ENCODE results near the gene CCR4. TPM values are rescaled to one million over a fixed set of nuclear protein-coding genes. Genes with fewer than 3 reads are reported as not detected.
"Not testable (repeated sequence)": the region's sequence is repeated elsewhere in the genome, so short reads cannot be mapped to it uniquely, and the experiment has no call there.

The CCR4 gene
- total and polyA plus RNA-seq, 2 of the 13 experiments (the other 11 are each of a cell fraction or from before 2014, with no cell fraction given), result 0.04 to 0.05 TPM

GRCh38 chr3:32902887-32903371 is 48.5 kb upstream of the CCR4 start (continued):
- TF ChIP-seq ZNF574 (CRISPR knock-in tag; IDR thresholded peaks at IDR 0.05), result 0 out of 2 replicates have a peak, but pooled peaks have one; percentile 17
- peak; percentile 85 for TF ChIP-seq ZBTB33 (CRISPR knock-in tag; IDR thresholded peaks at IDR 0.05)
- 0 out of 2 replicates have a peak, but pooled peaks have one; percentile 56 for TF ChIP-seq CCDC6 (CRISPR knock-in tag; IDR thresholded peaks at IDR 0.05)
- peak; percentile 70 for TF ChIP-seq RAD21 (CRISPR knock-in tag; IDR thresholded peaks at IDR 0.05)
- TF ChIP-seq PATZ1 (CRISPR knock-in tag; IDR thresholded peaks at IDR 0.05), result 0 out of 2 replicates have a peak, but pooled peaks have one; percentile 37
- TF ChIP-seq TARDBP (CRISPR knock-in tag; IDR thresholded peaks at IDR 0.05), result peak; percentile 34; the same call in 1 of the 2 replicates
- TF ChIP-seq CTCF (CRISPR knock-in tag; IDR thresholded peaks at IDR 0.05), result peak; percentile 94
- 0 out of 2 replicates have a peak, but pooled peaks have one; percentile 34 for TF ChIP-seq ZNF563 (CRISPR knock-in tag; IDR thresholded peaks at IDR 0.05)
- peak; percentile 51; the same call in 1 of the 2 replicates for TF ChIP-seq ZNF788 (CRISPR knock-in tag; IDR thresholded peaks at IDR 0.05; ENCODE audit: borderline replicate concordance)
- TF ChIP-seq SOX6 (IDR thresholded peaks at IDR 0.05), result not testable (repeated sequence)
- TF ChIP-seq SOX6 (CRISPR knock-in tag; IDR thresholded peaks at IDR 0.05), result peak; percentile 71
- TF ChIP-seq FOXC1 (CRISPR knock-in tag; IDR thresholded peaks at IDR 0.05; ENCODE audit: borderline replicate concordance), result peak; percentile 31; the same call in 1 of the 2 replicates
- peak; percentile 72 for TF ChIP-seq HDAC1 (CRISPR knock-in tag; IDR thresholded peaks at IDR 0.05)
- TF ChIP-seq SAP130 (CRISPR knock-in tag; IDR thresholded peaks at IDR 0.05; ENCODE audit: low read depth), result peak; percentile 50
- TF ChIP-seq ZNF607 (CRISPR knock-in tag; IDR thresholded peaks at IDR 0.05; ENCODE audit: borderline replicate concordance), result 0 out of 2 replicates have a peak, but pooled peaks have one; percentile 42
- 0 out of 2 replicates have a peak, but pooled peaks have one; percentile 43 for TF ChIP-seq ZNF589 (CRISPR knock-in tag; conservative IDR thresholded peaks at IDR 0.05)
- TF ChIP-seq ZNF362 (CRISPR knock-in tag; IDR thresholded peaks at IDR 0.05; ENCODE audit: borderline replicate concordance), result 0 out of 2 replicates have a peak, but pooled peaks have one; percentile 48
- 0 out of 3 replicates have a peak, but pooled peaks have one; percentile 51 for TF ChIP-seq MXI1 (IDR thresholded peaks at IDR 0.05; ENCODE audit: borderline replicate concordance, low read depth, low read length)

Data from HepG2 (cell line).